NCI-H446 (cell line): ENCODE measurements around the gene EPHB3.
"Not testable (repeated sequence)": the region's sequence is repeated elsewhere in the genome, so short reads cannot be mapped to it uniquely, and the experiment has no call there.

ENCODE experiments used
- DNase-seq, 2 experiments: peaks; one replicate each; lab custom pipeline; 2025; lab: John Stamatoyannopoulos, UW

Gene EPHB3

GRCh38 chr3:184620475-184621119, 59.0 kb downstream of the EPHB3 start:
- no peak for DNase-seq

- not testable (repeated sequence) for DNase-seq
Measured at GRCh38 chr3:184622156-184622555, 60.6 kb downstream of the EPHB3 start.

- DNase-seq, result no peak
Measured at GRCh38 chr3:184626923-184627322, 65.3 kb downstream of the EPHB3 start.

GRCh38 chr3:184629555-184630160, 68.1 kb downstream of the EPHB3 start:
- no peak for DNase-seq

GRCh38 chr3:184630861-184631471, 69.4 kb downstream of the EPHB3 start:
- no peak for DNase-seq

- DNase-seq, result no peak
Measured at GRCh38 chr3:184631472-184631861, 69.9 kb downstream of the EPHB3 start.
